Measurements from ENCODE around the gene TCERG1L.

DNA sequence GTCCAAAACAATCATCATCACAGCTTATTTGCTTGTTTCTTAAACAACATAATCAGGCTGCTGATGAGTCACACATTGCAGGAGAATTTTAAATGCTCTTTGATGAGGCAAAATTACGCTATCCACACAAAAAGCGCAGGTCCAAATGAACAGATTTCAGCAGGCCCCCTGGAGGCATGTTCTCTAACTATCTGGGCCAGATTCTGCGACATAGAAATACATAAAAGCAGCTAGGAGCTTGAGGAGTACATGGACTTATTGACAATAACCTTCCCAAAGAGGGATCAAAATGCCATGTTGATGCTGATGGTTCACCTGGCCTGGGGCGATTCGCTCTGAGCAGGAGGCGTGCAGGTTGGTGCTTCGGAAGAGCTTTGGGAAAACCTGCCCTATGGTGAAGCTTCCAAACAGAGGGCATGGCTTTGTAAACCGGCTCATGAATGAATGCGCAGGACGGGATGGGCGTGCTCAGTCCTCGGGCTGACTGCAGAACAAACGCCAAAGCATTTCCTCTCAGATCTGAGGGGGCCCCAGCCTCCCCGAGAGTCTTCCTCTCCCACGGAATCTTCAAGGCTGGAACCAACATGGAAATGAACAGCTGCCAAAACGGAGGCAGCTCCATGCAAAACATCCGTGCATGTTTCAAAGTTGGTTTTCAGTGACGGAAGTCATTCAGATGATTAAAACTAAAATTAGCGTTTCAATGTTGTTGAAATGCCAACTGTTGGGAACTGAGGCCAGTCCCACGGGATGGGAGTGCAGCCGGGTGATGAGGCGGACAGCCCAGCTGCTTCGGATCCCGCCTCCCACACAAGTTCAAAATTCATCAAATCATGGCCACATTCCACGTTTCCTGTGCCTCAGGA is 179.6 kb downstream of the TCERG1L start:
- TF ChIP-seq NFIC (IDR thresholded peaks at IDR 0.05) (no peak), TAF1 (IDR thresholded peaks at IDR 0.05; ENCODE audit: low read depth) (no peak), YY1 (IDR thresholded peaks at IDR 0.05; ENCODE audit: low read depth) (no peak), RAD21 (IDR thresholded peaks at IDR 0.05; ENCODE audit: low read depth) (no peak), EP300 (IDR thresholded peaks at IDR 0.05; ENCODE audit: borderline replicate concordance) (no peak), EGR1 (IDR thresholded peaks at IDR 0.05) (no peak), TCF12 (IDR thresholded peaks at IDR 0.05; ENCODE audit: low read depth) (no peak)
- TF ChIP-seq, protein P1, sequence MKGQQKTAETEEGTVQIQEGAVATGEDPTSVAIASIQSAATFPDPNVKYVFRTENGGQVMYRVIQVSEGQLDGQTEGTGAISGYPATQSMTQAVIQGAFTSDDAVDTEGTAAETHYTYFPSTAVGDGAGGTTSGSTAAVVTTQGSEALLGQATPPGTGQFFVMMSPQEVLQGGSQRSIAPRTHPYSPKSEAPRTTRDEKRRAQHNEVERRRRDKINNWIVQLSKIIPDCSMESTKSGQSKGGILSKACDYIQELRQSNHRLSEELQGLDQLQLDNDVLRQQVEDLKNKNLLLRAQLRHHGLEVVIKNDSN (IDR thresholded peaks at IDR 0.05) = no peak
